Measurements from ENCODE around the gene FAM240B. TPM values are rescaled to one million over a fixed set of nuclear protein-coding genes. Genes with fewer than 3 reads are reported as not detected.

FAM240B gene
- polyA plus RNA-seq, 6 donors from 2014 or later = not detected

GRCh38 chr9:38727497-38728001 is 7.6 kb upstream of the FAM240B start:
- Mint-ChIP-seq H3K4me3 (no peak overlapping the region), H3K36me3 (no peaks in the 10 kb centered on the region), H3K27me3 (peaks cover 8 to 16% (median 13%) of the 10 kb centered on the region in 3 donors), H3K4me1 (no peaks in the 10 kb centered on the region), H3K9me3 (peaks cover 0 to 6% (median 2%) of the 10 kb centered on the region in 7 donors), H3K27ac (peak overlapping the region in 1 of 6 donors; percentile 46)
- DNase-seq (no peak), ATAC-seq (ENCODE audit: low read depth in 2 of 2) (no peak)

- no peak for ATAC-seq (ENCODE audit: low read depth in 2 of 2)
- Mint-ChIP-seq H3K27ac (no peak overlapping the region), H3K9me3 (peaks cover 0 to 2% (median 2%) of the 10 kb centered on the region in 7 donors), H3K27me3 (peaks cover 8 to 16% (median 10%) of the 10 kb centered on the region in 3 donors), H3K4me3 (no peak overlapping the region), H3K4me1 (no peaks in the 10 kb centered on the region), H3K36me3 (no peaks in the 10 kb centered on the region)
- no peak for DNase-seq
Measured at GRCh38 chr9:38724754-38725153, 4.8 kb upstream of the FAM240B start.

GRCh38 chr9:38718148-38718547 is 1.8 kb downstream of the FAM240B start:
- Mint-ChIP-seq H3K27ac (no peak overlapping the region), H3K9me3 (peaks cover 0 to 4% (median 0%) of the 10 kb centered on the region in 7 donors), H3K27me3 (peaks cover 6 to 12% (median 8%) of the 10 kb centered on the region in 3 donors), H3K36me3 (no peaks in the 10 kb centered on the region), H3K4me1 (no peaks in the 10 kb centered on the region), H3K4me3 (no peak overlapping the region)
- DNase-seq (no peak), ATAC-seq (ENCODE audit: low read depth in 2 of 2) (no peak)

GRCh38 chr9:38715684-38716083 is 4.2 kb downstream of the FAM240B start:
- Mint-ChIP-seq H3K4me1 (no peaks in the 10 kb centered on the region), H3K27me3 (peaks cover 12 to 18% (median 13%) of the 10 kb centered on the region in 3 donors), H3K4me3 (no peak overlapping the region), H3K9me3 (peaks cover 0 to 4% (median 0%) of the 10 kb centered on the region in 7 donors), H3K36me3 (no peaks in the 10 kb centered on the region), H3K27ac (no peak overlapping the region)
- ATAC-seq (ENCODE audit: low read depth in 2 of 2) (no peak), DNase-seq (no peak)

GRCh38 chr9:38713426-38713825 is 6.5 kb downstream of the FAM240B start:
- DNase-seq (no peak), ATAC-seq (ENCODE audit: low read depth in 2 of 2) (no peak)
- Mint-ChIP-seq H3K4me1 (no peaks in the 10 kb centered on the region), H3K27me3 (peaks cover 11 to 13% (median 12%) of the 10 kb centered on the region in 3 donors), H3K27ac (no peak overlapping the region), H3K9me3 (peaks cover 0 to 4% (median 0%) of the 10 kb centered on the region in 7 donors), H3K36me3 (no peaks in the 10 kb centered on the region), H3K4me3 (no peak overlapping the region)

- H3K27me3 Mint-ChIP-seq = peaks cover under 1 to 12% (median 6%) of the 10 kb centered on the region in 3 donors
- H3K27ac Mint-ChIP-seq = no peak overlapping the region
- no peaks in the 10 kb centered on the region for H3K9me3 Mint-ChIP-seq
- no peaks in the 10 kb centered on the region for H3K4me1 Mint-ChIP-seq
- ATAC-seq (ENCODE audit: low read depth in 2 of 2) (no peak), DNase-seq (no peak)
- peak overlapping the region in 1 of 8 donors; percentile 4 for H3K4me3 Mint-ChIP-seq
- no peaks in the 10 kb centered on the region for H3K36me3 Mint-ChIP-seq
Measured at GRCh38 chr9:38708759-38709158, 11.2 kb downstream of the FAM240B start.

GRCh38 chr9:38707885-38708637 is 11.9 kb downstream of the FAM240B start:
- Mint-ChIP-seq H3K4me3 (no peak overlapping the region), H3K36me3 (no peaks in the 10 kb centered on the region), H3K27me3 (peaks cover 0 to 19% (median 5%) of the 10 kb centered on the region in 3 donors), H3K9me3 (peaks cover 0 to 3% (median 0%) of the 10 kb centered on the region in 7 donors), H3K4me1 (no peaks in the 10 kb centered on the region), H3K27ac (no peak overlapping the region)
- DNase-seq = no peak
- no peak for ATAC-seq (ENCODE audit: low read depth in 2 of 2)

- Mint-ChIP-seq H3K36me3 (no peaks in the 10 kb centered on the region), H3K27me3 (peaks cover 0 to 11% (median 0%) of the 10 kb centered on the region in 3 donors), H3K27ac (no peak overlapping the region), H3K9me3 (peaks cover 0 to 3% (median 0%) of the 10 kb centered on the region in 7 donors), H3K4me3 (peak overlapping the region in 1 of 8 donors; percentile 61), H3K4me1 (no peaks in the 10 kb centered on the region)
- no peak for ATAC-seq (ENCODE audit: low read depth in 2 of 2)
- no peak for DNase-seq
Measured at GRCh38 chr9:38706493-38706892, 13.4 kb downstream of the FAM240B start.

GRCh38 chr9:38705917-38706316 is 14.0 kb downstream of the FAM240B start:
- H3K27me3 Mint-ChIP-seq = peaks cover 0 to 8% (median 4%) of the 10 kb centered on the region in 3 donors
- H3K36me3 Mint-ChIP-seq = no peaks in the 10 kb centered on the region
- no peaks in the 10 kb centered on the region for H3K4me1 Mint-ChIP-seq
- H3K4me3 Mint-ChIP-seq = no peak overlapping the region
- ATAC-seq (ENCODE audit: low read depth in 2 of 2) = no peak
- no peak for DNase-seq
- H3K9me3 Mint-ChIP-seq = peaks cover 0 to 3% (median 0%) of the 10 kb centered on the region in 7 donors
- H3K27ac Mint-ChIP-seq = no peak overlapping the region

GRCh38 chr9:38700695-38701094 is 19.2 kb downstream of the FAM240B start:
- H3K9me3 Mint-ChIP-seq = peaks cover 0 to 3% (median 0%) of the 10 kb centered on the region in 7 donors
- no peak for DNase-seq
- no peak overlapping the region for H3K4me3 Mint-ChIP-seq
- no peak overlapping the region for H3K27ac Mint-ChIP-seq
- no peak for ATAC-seq (ENCODE audit: low read depth in 2 of 2)
- H3K4me1 Mint-ChIP-seq = no peaks in the 10 kb centered on the region
- H3K27me3 Mint-ChIP-seq = peaks cover 0 to 12% (median 8%) of the 10 kb centered on the region in 3 donors
- no peaks in the 10 kb centered on the region for H3K36me3 Mint-ChIP-seq

GRCh38 chr9:38699337-38699736 is 20.6 kb downstream of the FAM240B start:
- H3K9me3 Mint-ChIP-seq = peaks cover 0 to 3% (median 0%) of the 10 kb centered on the region in 7 donors
- H3K27ac Mint-ChIP-seq = no peak overlapping the region
- no peaks in the 10 kb centered on the region for H3K4me1 Mint-ChIP-seq
- no peak for ATAC-seq (ENCODE audit: low read depth in 2 of 2)
- H3K36me3 Mint-ChIP-seq = no peaks in the 10 kb centered on the region
- no peak overlapping the region for H3K4me3 Mint-ChIP-seq
- DNase-seq = no peak
- peaks cover 0 to 12% (median 8%) of the 10 kb centered on the region in 3 donors for H3K27me3 Mint-ChIP-seq

- Mint-ChIP-seq H3K36me3 (no peaks in the 10 kb centered on the region), H3K27ac (no peak overlapping the region), H3K9me3 (no peaks in the 10 kb centered on the region), H3K4me1 (no peaks in the 10 kb centered on the region), H3K4me3 (no peak overlapping the region), H3K27me3 (peaks cover 0 to 8% (median 4%) of the 10 kb centered on the region in 3 donors)
- no peak for ATAC-seq (ENCODE audit: low read depth in 2 of 2)
- no peak for DNase-seq
Measured at GRCh38 chr9:38697776-38698300, 22.1 kb downstream of the FAM240B start.

GRCh38 chr9:38696999-38697398 is 22.9 kb downstream of the FAM240B start:
- Mint-ChIP-seq H3K27ac (no peak overlapping the region), H3K36me3 (no peaks in the 10 kb centered on the region), H3K27me3 (peaks cover 0 to 8% (median 4%) of the 10 kb centered on the region in 3 donors), H3K9me3 (no peaks in the 10 kb centered on the region), H3K4me3 (no peak overlapping the region), H3K4me1 (no peaks in the 10 kb centered on the region)
- no peak for DNase-seq
- ATAC-seq (ENCODE audit: low read depth in 2 of 2) = no peak

GRCh38 chr9:38694676-38695075 is 25.3 kb downstream of the FAM240B start:
- no peaks in the 10 kb centered on the region for H3K9me3 Mint-ChIP-seq

More at GRCh38 chr9:38694676-38695075, 25.3 kb downstream of the FAM240B start:
- H3K27ac Mint-ChIP-seq = no peak overlapping the region
- no peak overlapping the region for H3K4me3 Mint-ChIP-seq
- no peaks in the 10 kb centered on the region for H3K36me3 Mint-ChIP-seq
- H3K4me1 Mint-ChIP-seq = no peaks in the 10 kb centered on the region
- H3K27me3 Mint-ChIP-seq = peaks cover 0 to 7% (median 0%) of the 10 kb centered on the region in 3 donors
- ATAC-seq (ENCODE audit: low read depth in 2 of 2) (no peak), DNase-seq (no peak)
